Inferior parietal cortex (tissue), 1 donor: ENCODE data around the gene AGAP1.

ENCODE experiments used
- DNase-seq: peaks from one replicate; pipeline ENCODE4 v3.0.0-alpha.2; 2016; ENCODE audit errors: extremely low spot score

AGAP1 gene

GRCh38 chr2:235710933-235711332, 217.1 kb downstream of the AGAP1 start:
- DNase-seq = no peak

GRCh38 chr2:235711527-235711926, 217.7 kb downstream of the AGAP1 start:
- no peak for DNase-seq

GRCh38 chr2:235712176-235712575, 218.3 kb downstream of the AGAP1 start:
- no peak for DNase-seq

GRCh38 chr2:235713189-235713588, 219.3 kb downstream of the AGAP1 start:
- no peak for DNase-seq

- no peak for DNase-seq
These were observed 221.8 kb downstream of the AGAP1 start for GRCh38 chr2:235715601-235716000.

GRCh38 chr2:235716875-235717496, 223.1 kb downstream of the AGAP1 start:
- peak; percentile 60 for DNase-seq

GRCh38 chr2:235719146-235719942, 225.5 kb downstream of the AGAP1 start:
- peak; percentile 34 for DNase-seq

- no peak for DNase-seq
These were observed 227.8 kb downstream of the AGAP1 start for GRCh38 chr2:235721625-235722024.

- DNase-seq = no peak
These were observed 229.0 kb downstream of the AGAP1 start for GRCh38 chr2:235722869-235723268.

GRCh38 chr2:235723371-235723770, 229.5 kb downstream of the AGAP1 start:
- DNase-seq = no peak

- DNase-seq = no peak
These were observed 230.1 kb downstream of the AGAP1 start for GRCh38 chr2:235723811-235724465.

GRCh38 chr2:235725016-235725489, 231.2 kb downstream of the AGAP1 start:
- DNase-seq = no peak

- DNase-seq = no peak
These were observed 232.0 kb downstream of the AGAP1 start for GRCh38 chr2:235725841-235726240.

GRCh38 chr2:235726554-235726953, 232.7 kb downstream of the AGAP1 start:
- DNase-seq = no peak

GRCh38 chr2:235727174-235727573, 233.3 kb downstream of the AGAP1 start:
- no peak for DNase-seq

- no peak for DNase-seq
These were observed 234.3 kb downstream of the AGAP1 start for GRCh38 chr2:235727891-235728799.

- DNase-seq = no peak
These were observed 235.1 kb downstream of the AGAP1 start for GRCh38 chr2:235728800-235729556.

GRCh38 chr2:235729557-235729947, 235.7 kb downstream of the AGAP1 start:
- no peak for DNase-seq

- no peak for DNase-seq
These were observed 236.3 kb downstream of the AGAP1 start for GRCh38 chr2:235730115-235730514.

GRCh38 chr2:235733761-235734160, 239.9 kb downstream of the AGAP1 start:
- DNase-seq = no peak

- no peak for DNase-seq
These were observed 240.3 kb downstream of the AGAP1 start for GRCh38 chr2:235734168-235734567.
